GM19035 (cell line): Measurements from ENCODE around the gene RPL6.

Experiments used
- ATAC-seq: cut with Tn5 transposase; IDR thresholded peaks from one replicate; pipeline ENCODE4 v1.9.1; 2021; ENCODE audit not compliant: unreplicated experiment

Gene RPL6

DNA sequence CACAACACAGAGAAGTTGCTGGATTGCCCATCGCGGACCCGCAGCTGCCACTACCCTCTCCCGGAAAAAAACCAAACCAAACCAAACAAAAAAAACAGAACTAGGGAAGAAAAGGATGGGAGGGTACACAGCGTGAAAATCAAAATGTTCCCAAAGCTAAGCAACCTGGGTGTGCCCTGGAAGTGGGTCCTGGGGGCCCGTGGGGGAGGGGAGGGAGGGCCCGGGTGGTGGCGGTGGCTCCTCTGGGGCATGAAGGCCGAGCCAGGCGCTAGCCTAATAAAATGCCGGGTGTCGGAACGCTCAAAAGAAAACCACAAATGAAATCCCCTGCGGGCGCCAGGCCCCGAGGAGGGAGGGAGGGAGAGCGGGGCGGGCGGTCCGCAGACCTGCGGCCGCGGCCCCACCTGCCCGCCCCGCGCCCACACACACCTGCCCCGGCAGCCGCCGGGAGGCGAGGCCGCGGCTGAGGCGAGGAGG is 28.0 kb downstream of the RPL6 start:
- peak; percentile 45 for ATAC-seq

DNA sequence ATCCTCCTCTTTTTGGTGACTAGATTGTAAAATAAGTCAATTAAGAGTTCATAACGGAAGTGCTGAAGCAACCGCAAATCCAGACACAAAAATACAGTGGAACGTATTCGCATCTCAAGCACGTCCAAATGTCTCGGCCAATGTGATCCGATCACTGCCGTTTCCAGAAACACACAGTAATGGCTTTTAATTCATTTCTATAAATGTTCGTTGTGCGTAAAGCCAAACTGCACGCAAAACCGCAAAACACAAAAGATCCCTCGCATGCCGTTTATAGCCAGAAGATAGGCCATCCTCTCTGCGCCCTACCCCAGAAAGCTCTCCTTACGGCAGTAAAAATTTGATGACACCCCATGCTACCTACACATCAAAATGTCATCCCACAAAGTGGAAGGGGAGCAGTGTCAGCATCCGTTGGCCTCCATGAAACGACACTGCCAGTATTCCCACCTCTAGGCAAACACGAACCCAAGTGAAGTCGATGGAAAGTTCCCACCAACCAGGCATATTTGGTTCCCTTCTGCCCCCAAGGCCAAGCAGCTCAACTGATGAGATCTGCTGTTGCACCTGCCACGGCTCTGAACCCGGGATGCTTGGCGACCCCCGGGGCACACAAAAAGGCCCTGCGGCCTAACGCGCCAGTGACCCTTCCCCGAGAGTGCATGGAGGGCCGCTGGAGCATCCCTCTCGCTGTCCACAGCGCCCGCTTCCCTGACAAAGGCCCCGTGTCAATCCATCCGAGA is 28.6 kb downstream of the RPL6 start:
- no peak for ATAC-seq

DNA sequence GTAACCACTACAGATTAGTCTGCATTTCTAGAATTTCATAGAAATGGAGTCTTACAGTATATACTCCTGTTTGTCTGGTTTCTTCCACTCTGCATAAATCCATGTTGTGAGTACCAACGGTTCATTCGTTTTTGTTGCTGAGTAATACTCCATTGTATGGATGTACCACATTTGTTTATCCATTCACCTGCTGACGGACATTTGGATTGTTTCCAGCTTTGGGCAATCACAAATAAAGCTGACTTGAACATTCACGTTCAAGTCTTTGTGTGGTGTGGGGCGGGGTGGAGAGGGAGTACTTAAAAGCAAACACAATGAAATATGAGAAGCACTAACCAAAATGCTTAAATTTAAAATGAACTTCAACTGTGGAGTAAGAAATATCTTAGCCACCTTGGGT is 34.3 kb downstream of the RPL6 start:
- no peak for ATAC-seq

DNA sequence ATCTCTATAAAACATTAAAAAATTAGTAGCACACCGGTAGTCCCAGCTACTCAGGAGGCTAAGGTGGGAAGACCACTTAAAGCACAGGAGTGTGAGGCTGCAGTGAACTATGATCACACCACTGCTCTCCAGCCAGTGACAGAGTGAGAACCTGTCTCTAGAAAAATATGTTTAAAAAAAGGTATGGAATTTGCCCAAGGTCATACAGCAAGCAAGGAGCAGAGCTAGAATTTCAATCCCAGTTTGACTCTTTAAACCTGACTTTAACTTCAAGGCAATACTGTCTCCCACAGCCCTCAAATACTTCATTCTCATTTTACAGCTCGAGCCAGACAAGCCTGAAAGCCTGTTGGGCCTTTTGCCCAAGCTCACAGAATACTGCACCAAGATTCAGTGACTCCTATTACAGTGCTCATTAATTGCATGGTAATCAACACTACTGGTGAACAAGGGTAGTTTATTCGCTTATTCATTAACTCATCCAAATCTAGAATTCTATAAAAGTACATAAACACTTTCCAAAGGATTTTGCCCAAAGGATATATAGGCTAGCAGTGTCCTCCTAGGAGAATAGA is 35.2 kb downstream of the RPL6 start:
- ATAC-seq = no peak

DNA sequence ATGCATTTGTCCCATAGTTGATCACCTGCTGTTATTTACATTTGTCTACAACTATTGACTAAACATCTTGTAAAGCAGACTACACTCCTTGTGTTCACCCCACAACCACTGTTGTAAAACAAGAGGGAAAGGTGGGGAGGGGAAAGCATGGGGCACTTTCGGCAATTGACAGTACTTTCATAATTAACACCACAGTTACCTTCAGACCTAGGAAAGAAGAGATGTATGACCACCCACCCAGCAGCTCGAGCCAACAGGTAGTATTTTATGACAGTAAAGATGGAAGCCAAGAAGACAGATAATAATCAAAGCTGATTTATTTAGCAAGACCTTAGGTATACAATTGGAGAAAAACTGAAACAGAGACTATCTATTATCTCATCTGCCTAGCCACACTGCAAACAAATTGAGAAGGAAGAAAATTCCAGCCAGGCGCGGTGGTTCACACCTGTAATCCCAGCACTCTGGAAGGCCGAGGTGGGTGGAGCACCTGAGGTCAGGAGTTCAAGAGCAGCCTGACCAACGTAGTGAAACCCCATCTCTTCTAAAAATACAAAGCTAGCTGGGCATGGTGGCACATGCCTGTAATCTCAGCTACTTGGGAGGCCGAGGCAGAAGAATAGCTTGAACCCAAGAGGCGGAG is 38.4 kb downstream of the RPL6 start:
- ATAC-seq = no peak

DNA sequence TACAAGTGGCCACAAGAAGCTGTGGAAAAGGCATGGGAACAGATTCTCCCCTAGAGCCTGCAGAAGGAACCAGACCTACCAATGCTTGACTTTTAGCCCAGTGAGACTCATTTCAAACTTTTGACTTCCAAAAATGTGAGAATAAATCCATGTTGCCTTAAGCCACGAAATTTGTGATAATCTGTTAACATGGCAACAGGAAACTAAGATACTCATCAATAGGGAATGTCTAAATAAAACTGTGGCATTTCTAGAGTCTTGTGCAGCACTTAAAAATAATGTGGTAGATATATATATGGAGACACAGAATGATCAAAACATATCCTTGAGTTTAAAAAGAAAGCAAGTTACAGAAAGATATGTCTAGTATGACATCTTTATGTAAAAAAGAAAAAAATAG is 39.2 kb downstream of the RPL6 start:
- no peak for ATAC-seq

DNA sequence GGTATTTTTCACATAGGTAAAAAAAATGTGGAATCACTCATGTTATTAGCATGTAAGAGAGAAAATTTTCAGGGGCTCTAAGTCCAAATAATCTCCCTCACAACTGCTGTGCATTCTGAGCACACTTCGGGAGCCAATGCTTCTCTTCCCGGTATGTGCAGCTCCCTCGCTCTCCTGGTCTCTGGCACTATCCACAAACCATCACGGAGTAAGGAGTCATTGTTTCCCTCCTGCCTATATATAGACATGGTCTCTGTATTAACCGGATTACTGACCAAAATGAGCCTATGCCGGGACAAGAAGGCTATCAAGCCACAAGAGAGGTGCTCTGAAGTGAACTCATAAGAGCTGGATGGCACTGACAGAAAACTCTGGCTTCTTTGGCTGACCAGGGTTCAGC is 40.5 kb downstream of the RPL6 start:
- ATAC-seq = no peak

DNA sequence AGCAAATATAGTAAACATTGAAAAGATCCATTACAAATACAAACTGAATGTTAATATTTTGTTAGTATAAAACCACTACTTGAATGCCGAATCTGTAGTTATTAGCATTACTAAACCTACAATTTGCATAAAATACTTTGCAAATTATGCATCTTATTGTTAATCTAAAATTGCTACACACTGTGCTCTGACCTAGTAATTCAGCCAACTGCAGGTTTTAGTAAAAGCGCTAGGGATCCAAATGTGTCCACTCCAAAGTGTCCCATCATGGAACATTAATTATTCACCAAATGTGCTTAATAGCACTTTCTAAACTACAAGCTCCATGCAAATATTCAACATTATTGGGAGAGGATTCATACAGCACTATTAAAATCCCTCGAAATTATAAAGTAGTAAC is 41.4 kb downstream of the RPL6 start:
- no peak for ATAC-seq

DNA sequence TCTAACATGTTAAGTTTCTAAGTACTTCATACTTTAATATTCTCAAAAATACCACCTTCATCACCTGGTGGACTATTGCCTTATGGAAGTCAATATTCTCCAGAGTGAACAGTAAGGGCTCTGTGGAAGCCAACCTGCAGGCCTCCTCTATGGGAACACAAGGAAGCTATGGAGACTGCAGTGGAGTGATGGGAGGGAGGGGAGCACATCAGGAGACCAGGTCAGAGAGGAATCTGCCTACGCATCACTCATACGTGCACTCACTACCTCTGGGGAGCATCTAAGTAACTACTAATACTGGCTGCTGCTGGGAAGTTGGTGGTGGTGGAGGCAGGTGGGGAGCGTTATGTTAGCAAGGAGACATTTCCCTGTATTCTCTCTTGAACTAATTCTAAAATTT is 47.1 kb downstream of the RPL6 start:
- ATAC-seq = no peak

DNA sequence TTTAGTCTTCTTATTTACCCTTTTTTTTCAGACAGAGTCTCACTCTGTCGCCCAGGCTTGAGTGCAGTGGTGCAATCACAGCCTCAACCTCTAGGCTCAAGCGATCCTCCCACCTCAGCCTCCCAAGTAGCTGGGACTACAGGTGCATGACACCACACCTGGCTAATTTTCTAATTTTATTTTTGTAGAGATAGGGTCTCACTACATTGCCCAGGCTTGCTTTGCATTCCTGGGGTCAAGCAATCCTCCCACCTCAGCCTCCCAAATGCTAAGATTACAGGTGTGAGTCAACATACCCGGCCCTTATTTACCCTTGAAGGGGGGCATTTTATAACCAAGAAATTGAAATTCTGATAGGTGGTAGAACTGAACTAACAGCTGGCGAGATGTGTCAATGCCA is 48.1 kb downstream of the RPL6 start:
- ATAC-seq = no peak

DNA sequence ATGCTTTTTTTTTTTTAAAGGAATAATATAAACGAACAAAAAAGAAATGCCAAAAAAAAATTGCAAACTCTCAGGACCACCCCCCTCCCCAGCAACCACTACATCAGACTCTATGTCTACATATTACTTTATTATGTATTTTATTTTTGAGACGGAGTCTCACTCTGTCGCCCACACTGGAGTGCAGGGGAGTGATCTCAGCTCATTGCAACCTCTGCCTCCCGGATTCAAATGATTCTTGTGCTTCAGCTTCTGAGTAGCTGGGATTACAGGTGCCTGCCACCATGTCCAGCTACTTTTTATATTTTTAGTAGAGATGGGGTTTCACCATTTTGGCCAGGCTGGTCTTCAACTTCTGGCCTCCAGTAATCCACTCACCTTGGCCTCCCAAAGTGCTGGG is 50.1 kb downstream of the RPL6 start:
- ATAC-seq = no peak

DNA sequence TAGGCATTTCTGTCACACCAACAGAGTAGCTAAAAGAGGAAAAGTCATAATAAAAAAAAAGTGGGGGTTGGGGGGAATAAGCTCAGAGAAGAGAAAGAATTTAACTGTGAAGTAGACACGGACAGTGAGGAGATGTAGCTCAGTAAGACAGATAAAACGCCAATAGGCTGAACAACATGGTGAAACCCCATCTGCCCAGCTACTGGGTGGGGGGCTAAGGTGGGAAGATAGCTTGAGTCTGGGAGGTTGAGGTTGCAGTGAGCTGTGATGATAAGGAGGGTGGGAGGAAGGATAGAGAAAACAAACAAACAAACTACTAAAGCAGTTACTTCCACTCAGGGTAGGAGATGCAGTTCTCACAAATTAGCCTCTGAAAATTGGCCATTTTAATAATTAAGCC is 52.2 kb downstream of the RPL6 start:
- ATAC-seq = no peak
